Suppressor macrophage treated with lipopolysaccharide for 4 hours (primary cell): ENCODE measurements around the gene ZBTB12.
"Not testable (repeated sequence)": the region's sequence is repeated elsewhere in the genome, so short reads cannot be mapped to it uniquely, and the experiment has no call there.

ENCODE experiments used
- DNase-seq: peaks from one replicate; pipeline ENCODE4 v3.0.0-alpha.2; 2020

ZBTB12 gene

GRCh38 chr6:31901953-31902643 is at the start of gene ZBTB12:
Gene ZBTB12, minus strand, starts transcription at chr6:31902086. Its CDS starts 781 bp downstream, at chr6:31901305.
- DNase-seq, result peak; percentile 56

GRCh38 chr6:31949926-31950548 is 48.2 kb upstream of the ZBTB12 start:
- DNase-seq, result no peak

GRCh38 chr6:31948753-31949413 is 47.0 kb upstream of the ZBTB12 start:
- DNase-seq, result peak; percentile 67

GRCh38 chr6:31948306-31948705 is 46.4 kb upstream of the ZBTB12 start:
- no peak for DNase-seq

GRCh38 chr6:31947864-31948263 is 46.0 kb upstream of the ZBTB12 start:
- DNase-seq, result no peak

GRCh38 chr6:31947070-31947675 is 45.3 kb upstream of the ZBTB12 start:
- no peak for DNase-seq

- DNase-seq, result no peak
These were observed 44.5 kb upstream of the ZBTB12 start for GRCh38 chr6:31946370-31946885.

- DNase-seq, result peak; percentile 92
These were observed 43.9 kb upstream of the ZBTB12 start, which contains the start of gene CFB for GRCh38 chr6:31945507-31946369. Gene CFB, plus strand, starts transcription at chr6:31946095. Its CDS starts 127 bp downstream, at chr6:31946222.

- no peak for DNase-seq
These were observed 43.2 kb upstream of the ZBTB12 start for GRCh38 chr6:31945154-31945506.

- no peak for DNase-seq
These were observed 41.9 kb upstream of the ZBTB12 start for GRCh38 chr6:31943742-31944141.

GRCh38 chr6:31940256-31940664 is 38.4 kb upstream of the ZBTB12 start:
- DNase-seq, result peak; percentile 41

- no peak for DNase-seq
These were observed 33.9 kb upstream of the ZBTB12 start for GRCh38 chr6:31935823-31936222.

GRCh38 chr6:31935021-31935420 is 33.1 kb upstream of the ZBTB12 start:
- DNase-seq, result no peak

GRCh38 chr6:31933537-31933936 is 31.7 kb upstream of the ZBTB12 start:
- no peak for DNase-seq

GRCh38 chr6:31932137-31932536 is 30.3 kb upstream of the ZBTB12 start:
- not testable (repeated sequence) for DNase-seq

GRCh38 chr6:31930962-31931361 is 29.1 kb upstream of the ZBTB12 start:
- no peak for DNase-seq

GRCh38 chr6:31928672-31928939 is 26.7 kb upstream of the ZBTB12 start:
- no peak for DNase-seq

GRCh38 chr6:31927863-31928671 is 26.2 kb upstream of the ZBTB12 start:
- no peak for DNase-seq

- peak; percentile 45 for DNase-seq
These were observed 25.5 kb upstream of the ZBTB12 start, which contains the start of gene C2 for GRCh38 chr6:31927242-31927862. Gene C2, plus strand, starts transcription at chr6:31927717. Its CDS starts 36 bp downstream, at chr6:31927753.

GRCh38 chr6:31922942-31923341 is 21.1 kb upstream of the ZBTB12 start:
- peak; percentile 41 for DNase-seq

- DNase-seq, result peak; percentile 79
These were observed 18.9 kb upstream of the ZBTB12 start for GRCh38 chr6:31920811-31921210.
